HUES6 (cell line): ENCODE results near the gene CD84.

Experiments used
- H3K27ac ChIP-seq: 2 replicates; pipeline ENCODE4 v1.7.0; 2013; ENCODE audit warnings: low read depth, mild to moderate bottlenecking, low read length, inconsistent platforms
- H3K27me3 ChIP-seq: 2 replicates; pipeline ENCODE4 v1.6.1; 2013; ENCODE audit warnings: low read length; ENCODE audit not compliant: control insufficient read depth, insufficient read depth
- H3K36me3 ChIP-seq: 2 replicates; pipeline ENCODE4 v1.6.1; 2013; ENCODE audit warnings: low read length; ENCODE audit not compliant: control insufficient read depth, insufficient read depth
- H3K4me1 ChIP-seq: 2 replicates; pipeline ENCODE4 v1.6.1; 2013; ENCODE audit warnings: low read length; ENCODE audit not compliant: control insufficient read depth, insufficient read depth
- H3K4me3 ChIP-seq: 2 replicates; pipeline ENCODE4 v1.5.1; 2013; ENCODE audit warnings: low read depth, low read length
- H3K9ac ChIP-seq: one replicate; pipeline ENCODE4 v1.6.1; 2013; ENCODE audit warnings: mild to moderate bottlenecking, low read length
- H3K9me3 ChIP-seq: 2 replicates; pipeline ENCODE4 v1.6.1; 2013; ENCODE audit warnings: low read depth, low read length; ENCODE audit not compliant: control insufficient read depth, insufficient read depth

The CD84 gene

DNA sequence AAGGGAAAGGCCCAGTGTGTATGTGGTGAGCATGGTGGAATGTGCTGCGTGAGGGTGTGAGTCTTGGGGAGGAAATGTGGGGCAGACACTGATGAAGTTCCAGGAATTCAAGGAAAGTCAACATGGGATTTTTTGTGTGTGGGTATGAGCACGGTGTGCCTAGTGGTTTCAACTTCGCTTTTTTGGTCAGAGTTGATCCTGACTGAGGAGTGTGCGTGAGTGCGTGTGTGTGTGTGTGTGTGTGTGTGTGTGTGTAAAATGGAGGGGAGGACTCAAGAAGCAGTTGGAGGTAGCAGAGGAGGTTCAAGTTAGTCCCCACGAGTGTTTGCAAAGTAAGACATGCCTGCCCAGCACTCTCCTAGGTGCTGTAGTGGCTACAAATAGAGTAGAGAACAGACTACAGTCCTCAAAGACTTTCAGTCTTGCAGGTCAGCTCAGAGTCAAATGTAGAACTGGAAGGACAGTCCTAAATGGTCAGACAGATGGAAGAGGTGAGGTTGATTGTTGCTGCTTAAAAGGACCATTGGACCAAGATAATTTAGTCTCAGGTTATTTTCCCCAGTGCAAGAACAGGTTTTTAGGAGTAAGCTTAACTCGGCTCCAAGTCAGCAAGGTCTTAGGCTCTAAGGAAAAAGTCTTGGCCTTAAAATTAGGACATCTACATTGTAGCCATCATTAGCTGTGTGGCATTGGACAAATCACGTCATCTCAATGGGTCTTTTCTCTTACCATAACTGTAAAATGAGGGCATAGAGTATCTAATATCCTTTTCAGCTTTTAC, 42.5 kb upstream of the CD84 start:
- H3K9ac ChIP-seq, result no peak overlapping the region
- H3K4me3 ChIP-seq, result no peak overlapping the region
- peaks cover 3% of the 10 kb centered on the region for H3K9me3 ChIP-seq
- H3K4me1 ChIP-seq, result no peaks in the 10 kb centered on the region
- H3K27ac ChIP-seq, result no peak overlapping the region
- H3K27me3 ChIP-seq, result no peaks in the 10 kb centered on the region
- H3K36me3 ChIP-seq, result no peaks in the 10 kb centered on the region; the same call in 1 of the 2 replicates

- Histone ChIP-seq H3K27ac (no peak overlapping the region), H3K36me3 (no peaks in the 10 kb centered on the region; the same call in 1 of the 2 replicates), H3K4me1 (no peaks in the 10 kb centered on the region), H3K27me3 (no peaks in the 10 kb centered on the region), H3K4me3 (no peak overlapping the region), H3K9me3 (peaks cover 3% of the 10 kb centered on the region), H3K9ac (no peak overlapping the region)
Measured at GRCh38 chr1:160620942-160621632, 41.8 kb upstream of the CD84 start.

GRCh38 chr1:160619742-160620277, 40.5 kb upstream of the CD84 start:
- Histone ChIP-seq H3K9me3 (peaks cover 3% of the 10 kb centered on the region), H3K36me3 (no peaks in the 10 kb centered on the region; the same call in 1 of the 2 replicates), H3K9ac (no peak overlapping the region), H3K27me3 (no peaks in the 10 kb centered on the region), H3K4me1 (no peaks in the 10 kb centered on the region), H3K27ac (no peak overlapping the region), H3K4me3 (no peak overlapping the region)

- Histone ChIP-seq H3K9ac (no peak overlapping the region), H3K27ac (no peak overlapping the region), H3K36me3 (no peaks in the 10 kb centered on the region; the same call in 1 of the 2 replicates), H3K27me3 (no peaks in the 10 kb centered on the region), H3K4me1 (no peaks in the 10 kb centered on the region), H3K4me3 (no peak overlapping the region), H3K9me3 (peaks cover 3% of the 10 kb centered on the region)
Measured at GRCh38 chr1:160618763-160619274, 39.5 kb upstream of the CD84 start.

DNA sequence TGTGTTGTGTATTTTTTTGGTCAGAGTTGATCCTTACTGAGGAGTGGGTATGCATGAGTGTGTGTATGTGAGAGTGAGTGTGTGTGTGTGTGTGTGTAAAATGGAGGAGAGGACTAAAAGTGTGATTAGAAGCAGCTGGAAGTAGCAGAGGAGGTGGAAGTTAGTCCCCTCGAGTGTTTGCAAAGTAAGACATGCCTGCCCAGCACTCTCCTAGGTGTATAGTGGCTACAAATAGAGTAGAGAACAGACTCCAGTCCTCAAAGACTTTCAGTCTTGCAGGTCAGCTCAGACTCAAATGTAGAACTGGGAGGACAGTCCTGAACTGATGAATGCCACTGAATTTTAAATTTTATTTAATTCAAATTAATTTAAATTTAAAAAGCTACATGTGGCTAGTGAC, 39.0 kb upstream of the CD84 start:
- Histone ChIP-seq H3K4me3 (no peak overlapping the region), H3K27ac (no peak overlapping the region), H3K9me3 (peaks cover 3% of the 10 kb centered on the region), H3K36me3 (no peaks in the 10 kb centered on the region; the same call in 1 of the 2 replicates), H3K27me3 (no peaks in the 10 kb centered on the region), H3K4me1 (no peaks in the 10 kb centered on the region), H3K9ac (no peak overlapping the region)

DNA sequence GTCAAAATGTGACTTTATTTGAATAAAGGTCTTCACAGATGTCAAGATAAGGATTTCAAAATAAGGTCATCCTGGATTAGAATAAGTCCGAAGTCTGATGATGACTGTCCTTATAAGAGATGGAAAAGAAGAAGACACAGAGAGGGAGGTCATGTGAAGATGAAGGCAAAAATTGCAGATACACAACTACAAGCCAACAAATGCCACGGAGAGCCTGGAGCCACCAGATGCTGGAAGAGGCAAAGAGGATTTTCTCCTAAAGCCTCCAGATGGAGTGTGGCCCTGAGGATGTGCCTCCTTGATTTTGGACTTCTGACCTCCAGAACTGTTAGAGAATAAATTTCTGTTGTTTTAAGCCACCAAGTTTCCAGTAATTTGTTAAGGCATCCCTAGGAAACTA, 36.4 kb upstream of the CD84 start:
- Histone ChIP-seq H3K27ac (no peak overlapping the region), H3K36me3 (no peaks in the 10 kb centered on the region; the same call in 1 of the 2 replicates), H3K9ac (no peak overlapping the region), H3K9me3 (peaks cover 3% of the 10 kb centered on the region), H3K27me3 (no peaks in the 10 kb centered on the region), H3K4me3 (no peak overlapping the region), H3K4me1 (peaks cover 4% of the 10 kb centered on the region; the same call in 1 of the 2 replicates)

DNA sequence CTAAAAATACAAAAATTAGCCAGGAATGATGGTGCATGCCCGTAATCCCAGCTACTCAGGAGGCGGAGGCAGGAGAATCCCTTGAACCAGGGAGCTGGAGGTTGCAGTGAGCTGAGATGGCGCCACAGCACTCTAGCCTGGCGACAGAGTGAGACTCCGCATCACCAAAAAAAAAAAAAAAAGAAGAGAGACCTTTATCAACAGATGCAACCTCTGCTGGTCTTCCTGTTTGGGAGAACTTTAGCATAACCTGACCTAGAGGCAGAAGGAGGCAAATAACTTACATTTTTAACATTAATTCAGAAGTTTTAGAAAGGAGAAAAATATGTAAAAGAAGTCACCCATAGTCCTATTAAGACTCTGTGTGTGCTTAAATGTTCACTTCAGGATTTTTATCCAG, 35.1 kb upstream of the CD84 start:
- peaks cover 7% of the 10 kb centered on the region; the same call in 1 of the 2 replicates for H3K4me1 ChIP-seq
- peaks cover 3% of the 10 kb centered on the region for H3K9me3 ChIP-seq
- no peak overlapping the region for H3K9ac ChIP-seq
- H3K36me3 ChIP-seq, result no peaks in the 10 kb centered on the region
- no peak overlapping the region for H3K27ac ChIP-seq
- no peaks in the 10 kb centered on the region for H3K27me3 ChIP-seq
- H3K4me3 ChIP-seq, result no peak overlapping the region

DNA sequence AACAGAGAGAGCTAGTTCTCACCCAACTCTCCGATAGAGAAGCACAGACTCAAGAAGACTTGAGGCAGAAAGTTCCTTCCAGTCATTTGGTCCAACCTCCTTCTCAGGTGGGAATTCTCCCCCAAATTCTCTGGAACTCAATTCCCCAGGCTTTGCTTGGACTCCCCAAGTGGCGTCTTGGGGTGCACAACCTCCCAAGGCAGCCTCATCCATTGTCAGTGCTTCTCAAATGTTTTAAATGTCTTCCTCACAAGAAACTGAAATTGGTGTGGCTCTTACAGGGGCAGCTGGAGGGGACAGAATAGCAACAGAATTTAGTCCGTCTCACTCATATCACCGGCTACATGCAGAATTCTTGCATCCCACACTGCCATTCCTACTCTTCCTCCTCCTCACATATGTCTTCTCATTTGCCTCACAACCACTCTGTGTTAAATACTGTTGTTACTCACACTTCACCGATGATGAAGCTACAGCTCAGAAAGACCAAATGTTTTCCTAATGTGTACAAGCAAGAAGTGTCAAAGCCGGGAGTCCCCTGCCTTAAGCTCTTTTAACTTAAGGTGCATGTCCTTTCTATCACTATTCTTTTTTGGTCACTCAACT, 33.4 kb upstream of the CD84 start:
- Histone ChIP-seq H3K4me3 (no peak overlapping the region), H3K27ac (no peak overlapping the region), H3K27me3 (no peaks in the 10 kb centered on the region), H3K4me1 (peaks cover 7% of the 10 kb centered on the region; the same call in 1 of the 2 replicates), H3K36me3 (no peaks in the 10 kb centered on the region), H3K9ac (no peak overlapping the region), H3K9me3 (no peaks in the 10 kb centered on the region)

DNA sequence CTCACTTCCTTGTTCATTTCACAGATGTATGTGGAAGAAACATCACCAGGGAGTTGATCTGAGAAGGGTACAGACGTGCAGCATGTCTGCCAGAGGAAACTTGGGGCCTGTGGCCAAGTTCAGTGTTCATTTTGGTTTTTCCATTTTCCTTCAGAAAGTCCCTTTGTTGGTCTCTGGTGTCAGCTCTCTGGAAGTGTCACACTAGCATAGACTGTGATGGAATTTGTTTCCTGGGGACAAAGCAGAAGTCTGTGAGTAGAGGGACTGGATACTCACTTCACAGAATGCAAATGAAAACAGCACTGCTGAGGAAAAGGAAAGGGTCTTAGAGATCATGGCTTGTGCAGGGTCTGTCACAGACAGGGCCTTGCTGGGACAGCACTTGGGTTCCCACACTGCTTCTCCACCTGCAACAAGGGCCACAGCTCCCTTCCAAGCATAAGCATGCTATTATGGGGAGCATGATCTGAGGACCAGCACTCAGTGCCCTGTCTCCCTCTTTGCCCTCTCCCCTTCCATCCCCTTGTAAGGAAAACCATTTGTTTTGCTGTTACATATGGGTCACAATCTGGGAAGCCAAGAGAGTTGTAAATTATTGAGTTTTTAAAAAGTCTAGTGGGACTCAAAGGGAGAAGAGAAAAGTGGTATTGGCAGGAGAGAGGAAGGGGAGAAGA, 31.4 kb upstream of the CD84 start:
- H3K27me3 ChIP-seq, result no peaks in the 10 kb centered on the region
- no peak overlapping the region for H3K4me3 ChIP-seq
- no peak overlapping the region for H3K27ac ChIP-seq
- peaks cover 17% of the 10 kb centered on the region; the same call in 1 of the 2 replicates for H3K4me1 ChIP-seq
- H3K9me3 ChIP-seq, result no peaks in the 10 kb centered on the region
- H3K9ac ChIP-seq, result no peak overlapping the region
- H3K36me3 ChIP-seq, result no peaks in the 10 kb centered on the region

DNA sequence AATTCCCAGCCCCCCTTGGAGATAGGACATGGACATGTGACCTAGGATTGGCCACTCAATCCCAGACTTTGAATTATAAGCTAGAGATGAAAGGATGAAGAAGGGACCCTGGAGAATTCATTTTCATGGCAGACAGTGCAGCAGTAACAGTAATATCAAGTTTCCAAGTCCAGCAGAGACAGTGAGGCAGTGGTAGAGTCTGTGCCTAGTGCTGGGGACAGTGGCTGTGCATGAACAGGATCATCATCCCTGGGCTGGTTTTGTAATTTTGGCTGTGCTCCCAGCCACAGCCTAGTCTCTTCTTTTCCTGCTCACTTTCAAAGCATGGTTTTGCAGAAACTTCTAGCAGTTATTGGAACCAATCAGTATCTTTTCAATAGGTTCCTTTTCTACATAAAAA, 29.6 kb upstream of the CD84 start:
- H3K4me3 ChIP-seq, result no peak overlapping the region
- no peaks in the 10 kb centered on the region for H3K36me3 ChIP-seq
- no peak overlapping the region for H3K27ac ChIP-seq
- peaks cover 17% of the 10 kb centered on the region; the same call in 1 of the 2 replicates for H3K4me1 ChIP-seq
- H3K9ac ChIP-seq, result no peak overlapping the region
- peaks cover 6% of the 10 kb centered on the region; the same call in 1 of the 2 replicates for H3K9me3 ChIP-seq
- no peaks in the 10 kb centered on the region for H3K27me3 ChIP-seq
